GM21381 (cell line): Measurements from ENCODE around the gene ADGRF1.
"Not testable (repeated sequence)": the region's sequence is repeated elsewhere in the genome, so short reads cannot be mapped to it uniquely, and the experiment has no call there.

Source experiments
- ATAC-seq: cut with Tn5 transposase; IDR thresholded peaks from one replicate; pipeline ENCODE4 v1.9.1; 2021; ENCODE audit warnings: mild to moderate bottlenecking, moderate library complexity; ENCODE audit not compliant: unreplicated experiment

The ADGRF1 gene

GRCh38 chr6:47061309-47062300, 19.5 kb upstream of the ADGRF1 start:
- no peak for ATAC-seq

- no peak for ATAC-seq
These were observed 17.2 kb upstream of the ADGRF1 start for GRCh38 chr6:47059216-47059885.

- no peak for ATAC-seq
These were observed 15.9 kb upstream of the ADGRF1 start for GRCh38 chr6:47057830-47058540.

- no peak for ATAC-seq
These were observed 14.7 kb upstream of the ADGRF1 start for GRCh38 chr6:47056832-47057231.

GRCh38 chr6:47054302-47054701, 12.2 kb upstream of the ADGRF1 start:
- ATAC-seq = not testable (repeated sequence)

GRCh38 chr6:47048638-47049037, 6.5 kb upstream of the ADGRF1 start:
- no peak for ATAC-seq

GRCh38 chr6:47047479-47048407, 5.6 kb upstream of the ADGRF1 start:
- peak; percentile 77 for ATAC-seq

- ATAC-seq = no peak
These were observed 5.0 kb upstream of the ADGRF1 start for GRCh38 chr6:47047097-47047478.

- ATAC-seq = no peak
These were observed 2.3 kb upstream of the ADGRF1 start for GRCh38 chr6:47044397-47044796.

- ATAC-seq = no peak
These were observed 1.2 kb upstream of the ADGRF1 start for GRCh38 chr6:47043286-47043685.

- no peak for ATAC-seq
These were observed 391 bp downstream of the ADGRF1 start for GRCh38 chr6:47041741-47042140.

- no peak for ATAC-seq
These were observed 7.2 kb downstream of the ADGRF1 start for GRCh38 chr6:47034926-47035325.

GRCh38 chr6:47034421-47034820, 7.7 kb downstream of the ADGRF1 start:
- ATAC-seq = no peak

- ATAC-seq = no peak
These were observed 9.0 kb downstream of the ADGRF1 start for GRCh38 chr6:47032974-47033765.

- no peak for ATAC-seq
These were observed 10.5 kb downstream of the ADGRF1 start for GRCh38 chr6:47031656-47032055.

GRCh38 chr6:47029865-47030561, 12.1 kb downstream of the ADGRF1 start:
- no peak for ATAC-seq

GRCh38 chr6:47028835-47029360, 13.2 kb downstream of the ADGRF1 start:
- ATAC-seq = no peak

GRCh38 chr6:47027315-47027714, 14.8 kb downstream of the ADGRF1 start:
- ATAC-seq = no peak

- no peak for ATAC-seq
These were observed 15.5 kb downstream of the ADGRF1 start for GRCh38 chr6:47026679-47027078.
